Measurements from ENCODE around the gene ANO4.

- no peak for TF ChIP-seq POLR2A (IDR thresholded peaks at IDR 0.05; ENCODE audit: extremely low read depth, insufficient read length)
- TF ChIP-seq CTCF (IDR thresholded peaks at IDR 0.05; ENCODE audit: low read depth, low read length): no peak
- TF ChIP-seq MAX (IDR thresholded peaks at IDR 0.05; ENCODE audit: low read depth, low read length): no peak
- TF ChIP-seq MYC (IDR thresholded peaks at IDR 0.05; ENCODE audit: low read depth, low read length): no peak
Observed at GRCh38 chr12:100868487-100868886, 73.9 kb downstream of the ANO4 start.

Data from NB4 (cell line).